Measurements from ENCODE around the gene VIT. TPM values are rescaled to one million over a fixed set of nuclear protein-coding genes. Genes with fewer than 3 reads are reported as not detected.
A peak's percentile ranks its signal among the peaks of the same experiment; 100 is the strongest.
"Not testable (repeated sequence)": the region's sequence is repeated elsewhere in the genome, so short reads cannot be mapped to it uniquely, and the experiment has no call there.

Gene VIT
- total RNA-seq, 1 experiment from 2014 or later = not detected

- no peak for DNase-seq (ENCODE audit: low read depth, low spot score)
- in situ Hi-C loops (cut with HindIII; ENCODE audit: low pct_unique_long_range_greater_than_20kb, low sequenced_read_pairs) = no loop called here
Measured at GRCh38 chr2:36809069-36809445, 112.5 kb downstream of the VIT start.

- in situ Hi-C loops (cut with HindIII; ENCODE audit: low pct_unique_long_range_greater_than_20kb, low sequenced_read_pairs) = no loop called here
Measured at GRCh38 chr2:36811071-36811470, 114.6 kb downstream of the VIT start.

GRCh38 chr2:36812196-36812595 is 115.7 kb downstream of the VIT start:
- in situ Hi-C loops (cut with HindIII; ENCODE audit: low pct_unique_long_range_greater_than_20kb, low sequenced_read_pairs) = no loop called here
- peak; percentile 69 for DNase-seq (ENCODE audit: low read depth, low spot score)

More at GRCh38 chr2:36811071-36811470, 114.6 kb downstream of the VIT start:
- DNase-seq (ENCODE audit: low read depth, low spot score) = no peak

- no peak for DNase-seq (ENCODE audit: low read depth, low spot score)
- in situ Hi-C loops (cut with HindIII; ENCODE audit: low pct_unique_long_range_greater_than_20kb, low sequenced_read_pairs) = no loop called here
Measured at GRCh38 chr2:36818542-36818941, 122.0 kb downstream of the VIT start.

GRCh38 chr2:36819095-36819711 is 122.7 kb downstream of the VIT start:
- DNase-seq (ENCODE audit: low read depth, low spot score) = peak; percentile 59

GRCh38 chr2:36820942-36821605 is 124.6 kb downstream of the VIT start:
- in situ Hi-C loops (cut with HindIII; ENCODE audit: low pct_unique_long_range_greater_than_20kb, low sequenced_read_pairs) = no loop called here

More at GRCh38 chr2:36819095-36819711, 122.7 kb downstream of the VIT start:
- in situ Hi-C loops (cut with HindIII; ENCODE audit: low pct_unique_long_range_greater_than_20kb, low sequenced_read_pairs) = no loop called here

GRCh38 chr2:36823862-36824261 is 127.4 kb downstream of the VIT start:
- in situ Hi-C loops (cut with HindIII; ENCODE audit: low pct_unique_long_range_greater_than_20kb, low sequenced_read_pairs) = no loop called here
- no peak for DNase-seq (ENCODE audit: low read depth, low spot score)

More at GRCh38 chr2:36820942-36821605, 124.6 kb downstream of the VIT start:
- DNase-seq (ENCODE audit: low read depth, low spot score) = no peak

- in situ Hi-C loops (cut with HindIII; ENCODE audit: low pct_unique_long_range_greater_than_20kb, low sequenced_read_pairs) = no loop called here
- no peak for DNase-seq (ENCODE audit: low read depth, low spot score)
Measured at GRCh38 chr2:36824273-36824672, 127.8 kb downstream of the VIT start.

GRCh38 chr2:36824683-36825082 is 128.2 kb downstream of the VIT start:
- DNase-seq (ENCODE audit: low read depth, low spot score); in situ Hi-C loops (cut with HindIII; ENCODE audit: low pct_unique_long_range_greater_than_20kb, low sequenced_read_pairs): not testable (repeated sequence)

GRCh38 chr2:36831185-36831584 is 134.7 kb downstream of the VIT start:
- no peak for DNase-seq (ENCODE audit: low read depth, low spot score)

GRCh38 chr2:36834203-36834602 is 137.7 kb downstream of the VIT start:
- in situ Hi-C loops (cut with HindIII; ENCODE audit: low pct_unique_long_range_greater_than_20kb, low sequenced_read_pairs) = no loop called here
- no peak for DNase-seq (ENCODE audit: low read depth, low spot score)

More at GRCh38 chr2:36831185-36831584, 134.7 kb downstream of the VIT start:
- in situ Hi-C loops (cut with HindIII; ENCODE audit: low pct_unique_long_range_greater_than_20kb, low sequenced_read_pairs) = no loop called here

GRCh38 chr2:36834731-36835524 is 138.4 kb downstream of the VIT start:
- in situ Hi-C loops (cut with HindIII; ENCODE audit: low pct_unique_long_range_greater_than_20kb, low sequenced_read_pairs) = no loop called here
- no peak for DNase-seq (ENCODE audit: low read depth, low spot score)

GRCh38 chr2:36839976-36840617 is 143.6 kb downstream of the VIT start:
- no peak for DNase-seq (ENCODE audit: low read depth, low spot score)
- in situ Hi-C loops (cut with HindIII; ENCODE audit: low pct_unique_long_range_greater_than_20kb, low sequenced_read_pairs) = no loop called here

- DNase-seq (ENCODE audit: low read depth, low spot score) = no peak
- in situ Hi-C loops (cut with HindIII; ENCODE audit: low pct_unique_long_range_greater_than_20kb, low sequenced_read_pairs) = no loop called here
Measured at GRCh38 chr2:36843838-36844237, 147.3 kb downstream of the VIT start.

- no peak for DNase-seq (ENCODE audit: low read depth, low spot score)
- in situ Hi-C loops (cut with HindIII; ENCODE audit: low pct_unique_long_range_greater_than_20kb, low sequenced_read_pairs) = no loop called here
Measured at GRCh38 chr2:36849265-36849664, 152.8 kb downstream of the VIT start.

GRCh38 chr2:36854241-36854640 is 157.7 kb downstream of the VIT start:
- no peak for DNase-seq (ENCODE audit: low read depth, low spot score)
- in situ Hi-C loops (cut with HindIII; ENCODE audit: low pct_unique_long_range_greater_than_20kb, low sequenced_read_pairs) = no loop called here

- in situ Hi-C loops (cut with HindIII; ENCODE audit: low pct_unique_long_range_greater_than_20kb, low sequenced_read_pairs) = no loop called here
Measured at GRCh38 chr2:36855429-36855828, 158.9 kb downstream of the VIT start.

GRCh38 chr2:36857713-36858112 is 161.2 kb downstream of the VIT start:
- in situ Hi-C loops (cut with HindIII; ENCODE audit: low pct_unique_long_range_greater_than_20kb, low sequenced_read_pairs) = no loop called here
- no peak for DNase-seq (ENCODE audit: low read depth, low spot score)

More at GRCh38 chr2:36855429-36855828, 158.9 kb downstream of the VIT start:
- no peak for DNase-seq (ENCODE audit: low read depth, low spot score)
